Measurements from ENCODE around the gene CSH1.
A peak's percentile ranks its signal among the peaks of the same experiment; 100 is the strongest.
"Not testable (repeated sequence)": the region's sequence is repeated elsewhere in the genome, so short reads cannot be mapped to it uniquely, and the experiment has no call there.

The CSH1 gene

DNA sequence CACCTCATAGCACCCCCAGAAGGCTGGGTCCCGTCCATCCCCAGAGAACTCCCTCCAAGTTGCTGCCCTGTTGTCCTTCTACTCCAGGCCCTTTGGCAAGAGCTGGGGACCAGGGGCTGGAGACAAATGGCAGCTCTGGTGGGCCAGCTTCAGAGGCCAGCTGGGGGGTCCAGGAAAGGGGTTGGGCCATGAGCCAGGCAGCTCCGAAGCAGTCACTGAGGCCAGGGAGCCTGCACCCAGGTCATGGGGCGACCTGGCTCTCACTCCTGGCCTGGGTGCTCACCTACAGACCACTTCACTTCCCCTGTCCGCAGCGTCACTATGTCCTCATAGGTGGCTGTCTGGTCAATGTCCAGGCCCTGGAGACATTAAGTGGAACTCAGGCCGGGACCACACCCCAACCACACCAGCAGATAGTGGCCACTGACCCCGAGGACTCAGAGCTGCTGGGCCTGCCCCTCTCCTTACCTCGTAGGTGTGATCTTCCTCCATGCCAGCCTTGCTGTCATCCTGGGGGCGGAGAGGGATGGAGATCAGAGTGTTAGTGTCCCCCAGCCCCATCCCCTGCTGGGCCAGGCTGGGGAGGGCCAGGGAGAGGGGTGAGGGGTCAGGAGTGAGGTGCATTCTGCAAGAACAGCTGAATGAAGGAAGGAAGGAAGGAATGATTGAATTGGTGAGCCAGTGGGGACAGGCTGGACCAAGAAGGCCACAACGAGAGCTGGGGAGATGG lies 32.8 kb upstream of the CSH1 start:
- no peak for DNase-seq (ENCODE audit: low read depth, low spot score)

DNA sequence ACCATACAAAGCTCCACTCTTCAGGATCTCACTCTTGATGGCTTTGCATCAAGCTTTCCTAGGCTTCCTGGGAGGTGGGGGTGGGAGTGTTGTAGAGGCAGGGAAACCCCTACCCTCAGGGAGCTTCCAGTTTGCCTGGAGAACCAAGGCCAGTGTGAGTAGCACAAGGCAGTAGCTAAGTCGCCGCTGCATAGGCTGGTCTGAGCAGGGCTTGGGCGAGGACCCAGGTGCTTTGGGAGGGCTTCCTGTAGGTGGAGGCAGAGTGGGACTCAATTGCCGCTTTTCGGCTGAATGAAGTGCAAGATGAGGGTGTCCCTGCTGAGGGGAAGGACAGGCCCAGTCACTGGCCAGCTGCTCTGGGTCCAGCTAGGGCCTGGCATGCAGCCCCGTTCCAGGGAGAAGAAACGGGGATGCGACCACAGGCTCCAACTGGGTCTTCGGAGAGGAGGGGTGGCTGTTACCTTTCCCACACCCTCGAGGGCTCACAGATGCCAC lies 31.8 kb upstream of the CSH1 start:
- no peak for DNase-seq (ENCODE audit: low read depth, low spot score)

DNA sequence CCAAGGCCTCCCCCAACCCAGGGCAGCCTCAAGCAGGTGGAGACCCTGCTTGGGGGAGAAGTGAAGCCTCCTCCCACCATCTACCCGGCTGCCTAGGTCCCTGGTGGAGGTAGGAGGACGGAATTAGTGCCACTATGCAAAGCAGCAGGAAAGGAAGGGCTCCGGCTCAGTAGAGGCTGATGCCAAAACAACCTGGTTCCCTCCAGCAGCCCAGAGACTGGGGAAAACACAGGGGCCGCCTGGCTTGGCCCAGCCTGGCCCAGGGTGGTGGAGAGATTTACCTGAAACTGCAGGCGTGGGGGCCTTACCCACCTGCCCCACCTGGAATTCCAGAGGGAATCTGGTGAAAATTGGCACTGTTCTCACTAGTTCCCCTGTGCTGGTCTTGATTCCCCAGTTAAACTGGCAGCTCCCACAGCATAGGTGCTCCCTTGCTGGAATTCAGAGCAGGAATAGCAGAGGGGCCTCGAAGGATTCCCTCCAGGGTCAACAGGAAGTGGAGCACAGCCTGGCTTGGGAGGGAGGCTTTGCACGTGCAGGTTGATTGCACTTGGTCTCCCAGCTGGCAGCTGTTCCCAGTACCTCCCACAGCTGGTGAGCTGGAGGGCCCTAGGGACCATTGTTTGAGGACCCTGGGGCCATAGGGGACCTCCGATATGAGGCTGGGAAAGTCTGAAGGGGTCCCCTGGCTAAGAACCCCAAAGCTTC lies 31.2 kb upstream of the CSH1 start:
- DNase-seq (ENCODE audit: low read depth, low spot score) = no peak

DNA sequence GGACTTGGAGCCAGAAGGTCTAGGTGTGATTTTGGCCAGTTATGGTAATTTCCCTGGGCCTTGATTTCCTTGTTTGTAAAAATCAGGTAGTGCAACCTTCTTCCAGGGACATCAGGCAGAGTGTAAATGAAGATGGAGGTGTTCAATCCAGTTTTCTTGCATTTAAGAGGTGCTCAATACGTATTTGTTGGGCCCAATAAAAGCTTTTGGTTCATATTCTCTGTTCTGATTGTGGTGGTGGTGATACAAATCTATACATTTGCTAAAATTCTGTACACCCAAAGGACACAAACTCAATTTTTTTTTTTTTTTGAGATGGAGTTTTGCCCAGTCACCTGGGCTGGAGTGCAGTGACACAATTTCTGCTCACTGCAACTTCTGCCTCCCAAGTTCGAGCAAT lies 29.8 kb upstream of the CSH1 start:
- no peak for DNase-seq (ENCODE audit: low read depth, low spot score)

GRCh38 chr17:63925615-63926014 lies 29.2 kb upstream of the CSH1 start:
- DNase-seq (ENCODE audit: low read depth, low spot score) = no peak

- DNase-seq (ENCODE audit: low read depth, low spot score) = not testable (repeated sequence)
Measured at GRCh38 chr17:63922402-63922801, 26.0 kb upstream of the CSH1 start.

DNA sequence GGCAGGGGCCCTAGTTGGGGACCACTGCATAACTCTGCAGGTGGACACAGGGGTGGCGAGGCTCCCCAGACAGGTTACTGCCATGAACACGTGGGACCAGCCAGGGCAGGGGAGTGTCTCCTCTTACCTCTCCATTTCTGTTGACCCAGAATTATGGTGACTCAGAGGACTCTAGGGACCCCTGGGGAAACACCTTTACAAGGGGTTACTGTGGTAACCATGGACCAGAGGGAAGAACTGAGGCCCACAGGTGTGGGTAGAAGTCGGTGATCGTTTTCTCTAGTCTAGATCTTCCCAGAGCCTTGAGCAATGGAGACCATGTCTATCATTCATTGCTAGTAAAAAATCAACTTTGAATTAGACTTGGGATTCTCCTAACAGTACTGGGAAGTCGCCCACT lies 24.4 kb upstream of the CSH1 start:
- not testable (repeated sequence) for DNase-seq (ENCODE audit: low read depth, low spot score)

DNA sequence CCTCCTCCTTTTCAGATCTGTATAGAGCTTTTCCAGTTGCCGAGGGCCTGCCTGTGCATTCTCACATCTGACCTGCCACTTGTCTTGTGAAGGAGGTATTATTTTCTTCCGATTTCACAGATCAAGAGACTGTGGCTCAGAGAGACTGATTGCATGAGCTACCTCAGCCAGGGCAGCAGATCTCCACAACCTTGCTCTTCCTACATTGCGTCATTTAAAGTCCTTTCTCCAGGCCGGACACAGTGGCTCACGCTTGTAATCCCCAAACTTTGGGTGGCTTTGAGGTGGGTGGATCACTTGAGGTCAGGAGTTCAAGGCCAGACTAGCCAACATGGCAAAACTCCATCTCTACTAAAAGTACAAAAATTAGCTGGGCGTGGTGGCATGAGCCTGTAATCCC lies 23.7 kb upstream of the CSH1 start:
- DNase-seq (ENCODE audit: low read depth, low spot score) = not testable (repeated sequence)

GRCh38 chr17:63919311-63919723 lies 22.9 kb upstream of the CSH1 start:
- DNase-seq (ENCODE audit: low read depth, low spot score) = peak; percentile 55

DNA sequence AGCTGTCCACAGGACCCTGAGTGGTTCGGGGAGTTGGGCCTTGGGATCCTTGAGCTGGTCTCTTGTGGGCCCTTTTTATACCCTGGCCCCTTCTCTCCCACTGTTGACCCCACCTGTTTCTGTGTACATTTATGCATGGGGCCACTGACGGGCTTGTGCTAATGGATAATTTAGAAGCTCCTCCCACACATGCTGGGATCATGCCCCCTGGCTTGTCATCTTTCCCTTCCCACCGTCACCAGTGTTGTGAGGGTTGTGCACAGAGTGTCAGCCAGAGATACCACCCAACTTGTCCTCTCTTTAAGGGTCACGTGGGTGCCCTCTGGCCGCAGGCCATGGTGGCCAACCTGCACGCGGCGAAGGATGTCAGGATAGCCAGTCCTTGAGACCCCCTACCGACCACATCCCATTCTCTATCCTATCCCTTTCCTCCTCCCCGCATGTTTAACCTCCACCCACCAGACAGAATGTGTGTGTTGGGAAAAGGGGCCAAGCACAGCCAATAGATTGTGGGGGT lies 22.5 kb upstream of the CSH1 start, which contains the start of gene GH1:
Gene GH1 (minus strand): TSS at position 51 of the 517 bp plus-strand sequence. CDS start 63 bp downstream, outside the sequence.
- not testable (repeated sequence) for DNase-seq (ENCODE audit: low read depth, low spot score)

DNA sequence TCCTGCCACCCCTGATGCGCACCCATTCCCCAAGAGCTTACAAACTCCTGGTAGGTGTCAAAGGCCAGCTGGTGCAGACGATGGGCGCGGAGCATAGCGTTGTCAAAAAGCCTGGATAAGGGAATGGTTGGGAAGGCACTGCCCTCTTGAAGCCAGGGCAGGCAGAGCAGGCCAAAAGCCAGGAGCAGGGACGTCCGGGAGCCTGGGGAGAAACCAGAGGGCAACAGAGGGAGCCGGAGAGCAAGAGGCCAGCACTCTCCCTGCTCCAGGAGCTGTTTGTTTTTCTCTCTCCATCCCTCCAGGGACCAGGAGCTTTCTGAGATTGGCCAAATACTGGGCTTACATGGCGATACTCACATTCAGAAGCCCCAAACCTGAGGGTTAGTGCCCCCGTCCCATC lies 21.9 kb upstream of the CSH1 start:
- no peak for DNase-seq (ENCODE audit: low read depth, low spot score)

DNA sequence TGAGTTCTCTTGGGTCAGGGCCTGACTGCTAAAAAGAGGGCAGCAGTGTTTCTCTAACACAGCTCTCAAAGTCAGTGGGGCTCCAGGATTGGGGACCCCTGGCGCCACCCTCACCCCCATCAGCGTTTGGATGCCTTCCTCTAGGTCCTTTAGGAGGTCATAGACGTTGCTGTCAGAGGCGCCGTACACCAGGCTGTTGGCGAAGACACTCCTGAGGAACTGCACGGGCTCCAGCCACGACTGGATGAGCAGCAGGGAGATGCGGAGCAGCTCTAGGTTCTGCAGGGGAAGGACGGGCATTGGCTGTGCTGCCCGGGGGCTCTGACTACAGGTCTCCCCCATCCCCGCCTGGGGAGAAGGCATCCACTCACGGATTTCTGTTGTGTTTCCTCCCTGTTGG lies 21.3 kb upstream of the CSH1 start:
- DNase-seq (ENCODE audit: low read depth, low spot score) = no peak

GRCh38 chr17:63917206-63917605 lies 20.8 kb upstream of the CSH1 start:
- not testable (repeated sequence) for DNase-seq (ENCODE audit: low read depth, low spot score)

DNA sequence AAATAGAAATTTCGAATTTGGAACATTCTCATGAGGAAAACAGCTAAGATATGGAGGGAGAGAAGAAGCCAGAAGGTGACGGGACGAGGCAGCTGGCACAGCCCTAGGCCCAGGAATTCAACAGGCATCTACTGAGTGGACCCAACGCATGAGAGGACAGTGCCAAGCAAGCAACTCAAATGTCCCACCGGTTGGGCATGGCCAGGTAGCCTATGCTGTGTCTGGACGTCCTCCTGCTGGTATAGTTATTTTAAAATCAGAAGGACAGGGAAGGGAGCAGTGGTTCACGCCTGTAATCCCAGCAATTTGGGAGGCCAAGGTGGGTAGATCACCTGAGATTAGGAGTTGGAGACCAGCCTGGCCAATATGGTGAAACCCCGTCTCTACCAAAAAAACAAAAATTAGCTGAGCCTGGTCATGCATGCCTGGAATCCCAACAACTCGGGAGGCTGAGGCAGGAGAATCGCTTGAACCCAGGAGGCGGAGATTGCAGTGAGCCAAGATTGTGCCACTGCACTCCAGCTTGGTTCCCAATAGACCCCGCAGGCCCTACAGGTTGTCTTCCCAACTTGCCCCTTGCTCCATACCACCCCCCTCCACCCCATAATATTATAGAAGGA lies 20.3 kb upstream of the CSH1 start:
- DNase-seq (ENCODE audit: low read depth, low spot score) = no peak

DNA sequence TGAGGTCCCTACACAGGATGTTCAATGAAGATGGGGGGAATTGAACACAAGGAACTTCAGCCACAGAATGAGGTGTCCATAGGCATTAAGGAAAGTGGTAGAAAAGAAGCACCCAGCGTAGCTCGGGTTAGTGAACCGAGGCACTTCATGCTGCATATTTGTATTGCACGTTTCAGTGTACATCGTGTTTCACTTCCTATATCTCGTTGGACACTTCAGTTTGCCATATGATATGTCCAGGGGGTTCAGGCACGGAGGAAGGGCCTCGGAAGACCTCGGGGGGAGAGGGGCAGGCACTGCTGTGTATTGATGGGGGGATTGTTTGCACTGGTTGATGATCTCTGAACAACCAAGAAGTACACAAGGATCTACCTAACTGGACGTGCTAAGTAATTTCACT lies 19.4 kb upstream of the CSH1 start:
- DNase-seq (ENCODE audit: low read depth, low spot score) = not testable (repeated sequence)

GRCh38 chr17:63914471-63914870 lies 18.1 kb upstream of the CSH1 start:
- no peak for DNase-seq (ENCODE audit: low read depth, low spot score)

DNA sequence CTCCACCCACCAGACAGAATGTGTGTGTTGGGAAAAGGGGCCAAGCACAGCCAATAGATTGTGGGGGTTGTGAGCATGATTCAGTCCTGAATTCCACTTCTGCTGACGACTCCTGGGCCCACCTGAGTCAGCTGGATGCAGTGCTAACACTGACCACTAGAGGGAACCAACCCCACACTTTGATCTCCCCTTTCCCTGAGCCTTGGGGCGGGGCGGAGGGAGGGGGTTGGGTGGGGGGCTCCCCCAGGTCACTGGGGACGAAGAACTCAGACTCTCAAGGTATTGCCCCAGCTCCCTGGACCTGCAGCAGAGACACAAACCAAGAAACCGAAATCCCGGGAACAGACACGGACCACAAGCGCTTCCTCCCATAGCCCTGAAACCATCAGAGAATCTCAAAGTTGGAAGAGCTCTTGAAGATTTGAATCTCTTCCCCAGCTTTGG lies 15.3 kb upstream of the CSH1 start:
- DNase-seq (ENCODE audit: low read depth, low spot score) = peak; percentile 29

- DNase-seq (ENCODE audit: low read depth, low spot score) = no peak
Measured at GRCh38 chr17:63911041-63911635, 14.8 kb upstream of the CSH1 start, which contains the start of gene CSHL1. TSS of gene CSHL1 (minus strand) at chr17:63911258. CDS start at chr17:63911196, 62 bp downstream.

- DNase-seq (ENCODE audit: low read depth, low spot score) = no peak
Measured at GRCh38 chr17:63910096-63910495, 13.7 kb upstream of the CSH1 start.

GRCh38 chr17:63909586-63909985 lies 13.2 kb upstream of the CSH1 start:
- DNase-seq (ENCODE audit: low read depth, low spot score) = not testable (repeated sequence)

- DNase-seq (ENCODE audit: low read depth, low spot score) = not testable (repeated sequence)
Measured at GRCh38 chr17:63907161-63907778, 10.9 kb upstream of the CSH1 start.
